Activated B cell treated with CpG ODN at 0.5 μM for 24 hours (primary cell): ENCODE measurements around the gene SP9. TPM values are rescaled to one million over a fixed set of nuclear protein-coding genes. Genes with fewer than 3 reads are reported as not detected.
A peak's percentile ranks its signal among the peaks of the same experiment; 100 is the strongest.

Source experiments
- ATAC-seq: fragments of 200-7000 bp; cut with Tn5 transposase; one replicate; pipeline ENCODE4 v1.10.0; 2021; ENCODE audit warnings: low read depth, mild to moderate bottlenecking, moderate library complexity
- CTCF ChIA-PET: fragments of 350-600 bp; sonication (Branson Sonifier 250); formaldehyde crosslinking; loops from one replicate; lab custom pipeline; 2021; ENCODE audit warnings: antibody characterized with exemption; lab: Charles Lee
- POLR2A ChIA-PET: fragments of 350-600 bp; sonication (Branson Sonifier 250); formaldehyde crosslinking; loops from one replicate; lab custom pipeline; 2021; ENCODE audit warnings: antibody characterized with exemption; lab: Charles Lee
- DNase-seq: peaks from one replicate; pipeline ENCODE4 v3.0.0; 2022
- H3K27ac Mint-ChIP-seq: one replicate; pipeline ENCODE4 v1.8.0; 2020; ENCODE audit warnings: mixed read lengths
- H3K27me3 Mint-ChIP-seq: one replicate; pipeline ENCODE4 v1.8.0; 2021; ENCODE audit warnings: mixed read lengths
- H3K36me3 Mint-ChIP-seq: one replicate; pipeline ENCODE4 v1.8.0; 2021; ENCODE audit warnings: low read depth, mixed read lengths
- H3K4me1 Mint-ChIP-seq: one replicate; pipeline ENCODE4 v1.8.0; 2021; ENCODE audit warnings: mixed read lengths
- H3K4me3 Mint-ChIP-seq: one replicate; pipeline ENCODE4 v1.8.0; 2020; ENCODE audit warnings: mild to moderate bottlenecking, mixed read lengths
- H3K9me3 Mint-ChIP-seq: one replicate; pipeline ENCODE4 v1.8.0; 2020; ENCODE audit warnings: mixed read lengths
- intact Hi-C: fragments of 100-400 bp; cut with micrococcal nuclease; formaldehyde crosslinking; loops from one replicate; pipeline ENCODE4 v1.15.1; 2024
- total RNA-seq: library from RNA; stranded (reverse); gene quantifications from 2 replicates; pipeline ENCODE4 v1.2.3, GENCODE V29; 2022
- TF ChIP-seq, protein P1 (sequence below): fragments of 200-600 bp; IDR thresholded peaks from one replicate; pipeline ENCODE4 v1.8.0; 2022; ENCODE audit warnings: antibody characterized with exemption, mild to moderate bottlenecking

The SP9 gene
- total RNA-seq, 1 donor from 2014 or later = not detected

DNA sequence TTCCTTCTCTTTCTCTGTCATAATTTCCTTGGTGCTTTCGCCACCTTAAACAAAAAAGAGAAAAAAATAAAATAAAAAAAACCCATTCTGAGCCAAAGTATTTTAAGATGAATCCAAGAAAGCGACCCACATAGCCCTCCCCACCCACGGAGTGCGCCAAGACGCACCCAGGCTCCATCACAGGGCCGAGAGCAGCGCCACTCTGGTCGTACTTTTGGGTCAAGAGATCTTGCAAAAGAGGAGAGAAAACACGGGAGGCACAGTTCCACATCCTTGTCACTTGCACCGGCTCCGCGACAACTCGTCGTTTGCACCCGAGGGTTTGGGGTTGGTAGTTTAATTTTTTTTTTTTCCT, 1.8 kb upstream of the SP9 start:
- TF ChIP-seq, protein P1, sequence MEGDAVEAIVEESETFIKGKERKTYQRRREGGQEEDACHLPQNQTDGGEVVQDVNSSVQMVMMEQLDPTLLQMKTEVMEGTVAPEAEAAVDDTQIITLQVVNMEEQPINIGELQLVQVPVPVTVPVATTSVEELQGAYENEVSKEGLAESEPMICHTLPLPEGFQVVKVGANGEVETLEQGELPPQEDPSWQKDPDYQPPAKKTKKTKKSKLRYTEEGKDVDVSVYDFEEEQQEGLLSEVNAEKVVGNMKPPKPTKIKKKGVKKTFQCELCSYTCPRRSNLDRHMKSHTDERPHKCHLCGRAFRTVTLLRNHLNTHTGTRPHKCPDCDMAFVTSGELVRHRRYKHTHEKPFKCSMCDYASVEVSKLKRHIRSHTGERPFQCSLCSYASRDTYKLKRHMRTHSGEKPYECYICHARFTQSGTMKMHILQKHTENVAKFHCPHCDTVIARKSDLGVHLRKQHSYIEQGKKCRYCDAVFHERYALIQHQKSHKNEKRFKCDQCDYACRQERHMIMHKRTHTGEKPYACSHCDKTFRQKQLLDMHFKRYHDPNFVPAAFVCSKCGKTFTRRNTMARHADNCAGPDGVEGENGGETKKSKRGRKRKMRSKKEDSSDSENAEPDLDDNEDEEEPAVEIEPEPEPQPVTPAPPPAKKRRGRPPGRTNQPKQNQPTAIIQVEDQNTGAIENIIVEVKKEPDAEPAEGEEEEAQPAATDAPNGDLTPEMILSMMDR = no peak
- ChIA-PET CTCF (no interaction called here), POLR2A (no interaction called here)
- H3K36me3 Mint-ChIP-seq = no peaks in the 10 kb centered on the region
- H3K4me1 Mint-ChIP-seq = peaks cover 33% of the 10 kb centered on the region
- ATAC-seq (no peak), DNase-seq (no peak)
- peak overlapping the region; percentile 46 for H3K4me3 Mint-ChIP-seq
- H3K27me3 Mint-ChIP-seq = peaks cover 67% of the 10 kb centered on the region
- H3K9me3 Mint-ChIP-seq = no peaks in the 10 kb centered on the region
- H3K27ac Mint-ChIP-seq = no peak overlapping the region
- intact Hi-C loops = loop anchor here (10.0 kb wide), 2 partner anchors 1802 to 1832 kb away; no protein-coding TSS in a partner anchor

DNA sequence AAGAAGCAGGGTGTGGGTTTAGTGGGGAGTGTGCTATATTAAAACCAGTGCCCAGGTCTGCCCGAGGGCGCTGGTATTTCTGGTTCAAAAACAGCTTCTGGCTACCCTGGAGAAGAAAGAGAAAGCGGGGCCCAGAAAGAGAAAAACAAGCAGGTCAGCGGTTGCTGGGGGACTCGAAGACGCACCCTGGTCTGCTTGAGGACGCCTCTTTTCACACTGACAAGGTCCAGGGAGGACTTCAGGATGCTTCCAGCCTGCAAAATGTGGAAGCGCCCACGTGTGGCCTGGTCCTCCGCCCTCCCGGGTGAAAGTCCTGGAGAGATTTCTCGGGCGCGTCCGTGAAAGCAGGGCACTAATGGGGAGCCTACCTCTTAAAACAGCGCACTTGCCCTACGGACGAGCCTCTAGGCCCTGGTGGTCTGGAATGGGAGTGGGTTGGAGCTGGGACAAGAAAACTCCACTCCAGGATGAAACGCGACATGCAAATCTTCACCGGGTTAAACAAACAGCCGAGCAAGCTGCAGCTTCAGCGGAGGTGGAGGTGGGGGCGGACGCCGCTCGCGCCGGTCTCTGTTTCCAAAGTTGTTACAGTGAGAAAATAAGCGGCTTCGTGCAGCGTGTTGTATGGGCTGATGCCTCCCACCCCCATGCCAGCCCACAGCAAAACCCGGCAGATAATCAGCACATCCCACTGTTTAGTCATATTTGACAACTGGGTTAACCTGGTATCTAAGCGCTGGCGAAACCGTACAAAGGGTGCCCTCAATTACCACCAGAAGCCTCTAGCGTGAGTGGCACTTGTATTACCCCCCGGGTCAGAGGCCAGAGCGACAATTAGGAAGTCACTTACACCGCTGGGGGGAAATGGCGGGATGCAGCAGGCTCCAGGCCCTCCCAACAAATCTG, 1.1 kb upstream of the SP9 start:
- Mint-ChIP-seq H3K27me3 (peaks cover 64% of the 10 kb centered on the region), H3K4me1 (peaks cover 31% of the 10 kb centered on the region), H3K36me3 (no peaks in the 10 kb centered on the region), H3K4me3 (peak overlapping the region; percentile 46), H3K9me3 (no peaks in the 10 kb centered on the region), H3K27ac (peak overlapping the region; percentile 56)
- ATAC-seq (no peak), DNase-seq (no peak)
- POLR2A ChIA-PET = interaction anchor here (1.1 kb wide), 1 partner anchor 931 kb away, joined by 3 read pairs; no protein-coding TSS in a partner anchor
- TF ChIP-seq, protein P1 = no peak
- intact Hi-C loops = loop anchor here (10.0 kb wide), 2 partner anchors 1801 to 1831 kb away; no protein-coding TSS in a partner anchor
- CTCF ChIA-PET = interaction anchor here (1.1 kb wide), 1 partner anchor 11 kb away, joined by 3 read pairs; no protein-coding TSS in a partner anchor

DNA sequence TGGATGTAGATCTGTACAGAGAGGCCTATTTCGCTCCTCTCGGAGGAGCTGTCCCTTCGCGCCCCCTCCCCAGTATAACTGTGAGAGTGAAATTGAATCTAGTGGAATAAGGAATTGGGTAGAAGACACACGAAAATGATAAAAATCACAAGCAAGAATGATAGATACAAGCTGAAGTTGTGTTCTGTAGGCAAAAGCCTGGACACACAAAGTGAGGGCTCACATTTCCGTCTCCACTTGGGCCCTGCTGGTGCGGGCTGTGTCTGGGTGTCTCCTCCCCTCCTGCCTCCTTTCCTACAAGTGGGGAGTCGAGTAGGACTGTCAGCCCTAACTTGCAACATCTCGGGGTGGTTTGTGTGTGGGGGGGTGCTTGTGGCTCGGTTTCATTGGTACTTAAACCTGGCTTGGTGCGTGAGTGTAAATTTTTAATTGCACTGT, 457 bp upstream of the SP9 start:
- peak overlapping the region; percentile 56 for H3K27ac Mint-ChIP-seq

DNA sequence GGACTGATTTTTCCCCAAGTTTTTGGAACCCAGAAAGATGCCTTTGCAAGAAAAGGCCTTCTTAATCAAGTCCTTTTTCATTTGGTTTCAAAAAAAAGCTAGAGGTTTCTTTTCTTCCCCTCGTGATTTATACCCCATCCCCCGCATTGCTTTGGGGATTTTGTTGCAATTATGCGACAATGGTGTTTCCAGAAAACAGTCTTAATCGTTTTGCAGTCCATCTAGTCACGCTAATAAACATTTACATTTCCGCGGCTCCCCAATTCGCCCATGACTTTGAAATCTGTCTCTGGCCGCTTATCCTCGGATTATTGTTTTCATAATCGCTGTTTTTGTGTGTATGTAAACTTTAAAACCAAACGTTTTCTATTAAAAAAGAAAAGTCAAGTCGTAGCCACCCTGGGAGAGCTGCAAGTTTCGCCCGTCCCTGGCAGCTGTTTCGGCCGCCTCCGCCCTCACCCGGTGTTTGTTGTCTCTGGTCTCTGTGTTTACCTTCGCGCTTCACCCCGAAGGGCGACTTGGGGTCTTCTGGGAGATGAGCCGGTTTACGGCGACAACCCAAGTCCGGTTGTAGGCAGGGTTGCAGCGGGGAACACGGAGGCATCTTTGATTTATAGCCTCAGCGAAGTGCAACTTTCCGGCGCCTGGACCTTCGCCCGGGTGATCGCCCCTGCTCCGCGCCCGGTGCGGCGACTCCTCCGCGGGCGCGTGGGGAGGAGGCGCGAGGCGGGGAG, 667 bp downstream of the SP9 start:
- Mint-ChIP-seq H3K27me3 (peaks cover 57% of the 10 kb centered on the region), H3K27ac (peak overlapping the region; percentile 56), H3K36me3 (no peaks in the 10 kb centered on the region), H3K9me3 (no peaks in the 10 kb centered on the region), H3K4me3 (peak overlapping the region; percentile 57), H3K4me1 (peaks cover 28% of the 10 kb centered on the region)
- TF ChIP-seq, protein P1 = no peak
- ATAC-seq (no peak), DNase-seq (no peak)
- ChIA-PET POLR2A (no interaction called here), CTCF (interaction anchor here (0.8 kb wide), 1 partner anchor 9 kb away, joined by 3 read pairs; no protein-coding TSS in a partner anchor)
- intact Hi-C loops = loop anchor here (5.0 to 10.0 kb wide), 3 partner anchors 1742 to 1829 kb away; no protein-coding TSS in a partner anchor

More for the DNA sequence above, 457 bp upstream of the SP9 start:
- DNase-seq = no peak
- H3K27me3 Mint-ChIP-seq = peaks cover 62% of the 10 kb centered on the region
- no peaks in the 10 kb centered on the region for H3K9me3 Mint-ChIP-seq
- H3K36me3 Mint-ChIP-seq = no peaks in the 10 kb centered on the region
- ChIA-PET CTCF (interaction anchor here (1.1 kb wide), 1 partner anchor 10 kb away, joined by 3 read pairs; no protein-coding TSS in a partner anchor), POLR2A (interaction anchor here (1.1 kb wide), 1 partner anchor 931 kb away, joined by 3 read pairs; no protein-coding TSS in a partner anchor)
- TF ChIP-seq, protein P1 = no peak
- no peak overlapping the region for H3K4me3 Mint-ChIP-seq
- intact Hi-C loops = loop anchor here (10.0 kb wide), 2 partner anchors 1801 to 1831 kb away; no protein-coding TSS in a partner anchor
- ATAC-seq = no peak
- peaks cover 26% of the 10 kb centered on the region for H3K4me1 Mint-ChIP-seq
